AG04449 (cell line): ENCODE measurements around the gene MBNL3.
"Not testable (repeated sequence)": the region's sequence is repeated elsewhere in the genome, so short reads cannot be mapped to it uniquely, and the experiment has no call there.

Source experiments
- CTCF ChIA-PET: fragments of 350-600 bp; formaldehyde crosslinking; extraction: SDS; loops from one replicate; lab custom pipeline; 2021; ENCODE audit warnings: antibody characterized with exemption; lab: Yijun Ruan, JAX
- POLR2A ChIA-PET: fragments of 400-600, 350-600 bp; formaldehyde crosslinking; extraction: SDS; loops from one replicate; lab custom pipeline; 2020; ENCODE audit warnings: antibody characterized with exemption, inconsistent platforms; lab: Yijun Ruan, JAX
- DNase-seq: peaks from one replicate; pipeline ENCODE4 v3.0.0-alpha.2; 2010; ENCODE audit warnings: low read depth, low spot score
- H3K4me3 ChIP-seq: 2 replicates; pipeline ENCODE4 v1.5.1; 2011; ENCODE audit warnings: low read depth, mild to moderate bottlenecking, control low read depth, low read length
- TF ChIP-seq, protein P1 (sequence below): IDR thresholded peaks from one replicate; pipeline ENCODE4 v1.5.1; 2011; ENCODE audit warnings: mild to moderate bottlenecking, moderate library complexity, low read length, control low read depth, inconsistent platforms; ENCODE audit not compliant: insufficient read depth; ENCODE audit errors: missing control alignments

Gene MBNL3

DNA sequence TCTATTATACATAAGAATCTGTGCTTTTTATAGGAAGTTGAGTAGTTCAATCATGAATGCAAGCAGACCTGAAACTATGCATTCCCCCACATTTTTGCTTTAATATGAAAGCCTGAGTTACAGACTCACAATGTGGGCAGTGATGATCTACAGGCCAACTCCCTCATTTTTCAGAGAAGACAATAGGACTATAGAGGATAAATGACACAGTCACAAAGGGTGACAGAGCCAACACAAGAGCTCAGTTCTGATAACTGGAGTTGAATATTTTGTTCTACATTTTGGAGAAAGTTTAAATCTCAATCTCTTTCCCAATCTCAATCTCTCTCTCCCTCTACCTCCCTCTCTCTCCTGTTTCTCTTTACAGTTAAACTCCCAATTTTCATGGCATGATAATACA is 27.0 kb downstream of the MBNL3 start:
- ChIA-PET POLR2A (no interaction called here), CTCF (no interaction called here)
- no peak for DNase-seq
- TF ChIP-seq, protein P1, sequence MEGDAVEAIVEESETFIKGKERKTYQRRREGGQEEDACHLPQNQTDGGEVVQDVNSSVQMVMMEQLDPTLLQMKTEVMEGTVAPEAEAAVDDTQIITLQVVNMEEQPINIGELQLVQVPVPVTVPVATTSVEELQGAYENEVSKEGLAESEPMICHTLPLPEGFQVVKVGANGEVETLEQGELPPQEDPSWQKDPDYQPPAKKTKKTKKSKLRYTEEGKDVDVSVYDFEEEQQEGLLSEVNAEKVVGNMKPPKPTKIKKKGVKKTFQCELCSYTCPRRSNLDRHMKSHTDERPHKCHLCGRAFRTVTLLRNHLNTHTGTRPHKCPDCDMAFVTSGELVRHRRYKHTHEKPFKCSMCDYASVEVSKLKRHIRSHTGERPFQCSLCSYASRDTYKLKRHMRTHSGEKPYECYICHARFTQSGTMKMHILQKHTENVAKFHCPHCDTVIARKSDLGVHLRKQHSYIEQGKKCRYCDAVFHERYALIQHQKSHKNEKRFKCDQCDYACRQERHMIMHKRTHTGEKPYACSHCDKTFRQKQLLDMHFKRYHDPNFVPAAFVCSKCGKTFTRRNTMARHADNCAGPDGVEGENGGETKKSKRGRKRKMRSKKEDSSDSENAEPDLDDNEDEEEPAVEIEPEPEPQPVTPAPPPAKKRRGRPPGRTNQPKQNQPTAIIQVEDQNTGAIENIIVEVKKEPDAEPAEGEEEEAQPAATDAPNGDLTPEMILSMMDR, result no peak
- no peak overlapping the region for H3K4me3 ChIP-seq

DNA sequence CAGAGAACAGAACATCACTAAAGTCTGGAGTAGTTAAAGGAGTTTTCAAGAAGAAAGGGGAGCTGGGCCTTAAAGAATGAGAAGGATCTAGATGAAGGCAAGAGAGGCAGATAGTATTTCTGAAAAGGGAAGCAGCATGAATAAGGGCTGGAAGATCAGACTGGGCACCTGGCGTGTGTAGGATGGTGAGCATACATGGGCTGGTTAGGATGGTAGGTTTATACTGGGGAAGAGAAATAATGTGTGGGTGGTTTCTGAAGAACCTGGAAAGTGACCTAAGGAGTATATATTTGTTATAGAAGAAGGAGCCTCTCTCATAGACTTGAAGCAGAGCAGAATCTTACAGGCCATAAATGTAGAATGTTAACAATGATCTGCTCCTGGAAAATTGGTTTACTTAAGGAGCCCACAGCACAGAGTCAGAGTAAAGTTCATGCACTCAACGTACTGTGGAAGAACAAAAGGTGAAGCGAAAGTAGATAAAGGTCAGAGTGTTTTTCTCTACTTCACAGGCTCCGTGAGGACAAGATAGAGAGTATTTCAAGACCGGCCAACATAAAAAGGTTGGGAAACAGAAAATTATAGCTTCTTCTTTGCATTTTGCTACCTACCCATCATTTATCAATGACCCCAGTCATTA is 35.8 kb downstream of the MBNL3 start:
- H3K4me3 ChIP-seq, result no peak overlapping the region
- TF ChIP-seq, protein P1, result no peak
- CTCF ChIA-PET, result no interaction called here
- POLR2A ChIA-PET, result no interaction called here
- DNase-seq, result no peak

DNA sequence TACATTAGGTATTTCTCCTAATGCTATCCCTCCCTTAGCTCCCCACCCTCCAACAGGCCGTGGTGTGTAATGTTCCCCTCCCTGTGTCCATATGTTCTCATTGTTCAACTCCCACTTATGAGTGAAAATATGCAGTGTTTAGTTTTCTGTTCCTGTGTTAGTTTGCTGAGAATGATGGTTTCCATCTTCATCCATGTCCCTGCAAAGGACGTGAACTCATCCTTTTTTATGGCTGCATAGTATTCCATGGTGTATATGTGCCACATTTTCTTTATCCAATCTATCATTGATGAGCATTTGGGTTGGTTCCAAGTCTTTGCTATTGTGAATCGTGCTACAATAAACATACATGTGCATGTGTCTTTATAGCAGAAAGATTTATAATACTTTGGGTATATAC is 42.9 kb downstream of the MBNL3 start:
- POLR2A ChIA-PET, DNase-seq, H3K4me3 ChIP-seq, CTCF ChIA-PET: not testable (repeated sequence)

DNA sequence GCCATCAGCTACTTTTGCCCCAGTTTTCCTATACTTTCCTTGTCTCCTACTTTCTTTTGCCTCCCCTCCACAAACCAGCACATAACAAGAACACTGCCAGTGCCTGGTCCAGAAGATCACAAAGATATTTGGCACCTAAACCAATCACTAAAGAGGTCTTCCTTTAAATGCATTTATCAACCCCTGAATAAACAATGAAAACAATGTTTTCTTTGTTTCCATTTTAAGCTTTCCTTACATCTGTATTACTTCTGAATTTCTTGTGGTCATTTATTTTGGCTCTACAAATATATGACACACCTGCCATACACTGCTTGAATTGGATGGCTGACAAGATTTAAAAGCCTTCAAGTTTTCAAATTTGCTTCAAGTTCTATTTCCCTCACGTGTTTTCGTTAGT is 43.9 kb downstream of the MBNL3 start:
- TF ChIP-seq, protein P1, result no peak
- ChIA-PET CTCF (no interaction called here), POLR2A (no interaction called here)
- no peak for DNase-seq
- H3K4me3 ChIP-seq, result no peak overlapping the region

DNA sequence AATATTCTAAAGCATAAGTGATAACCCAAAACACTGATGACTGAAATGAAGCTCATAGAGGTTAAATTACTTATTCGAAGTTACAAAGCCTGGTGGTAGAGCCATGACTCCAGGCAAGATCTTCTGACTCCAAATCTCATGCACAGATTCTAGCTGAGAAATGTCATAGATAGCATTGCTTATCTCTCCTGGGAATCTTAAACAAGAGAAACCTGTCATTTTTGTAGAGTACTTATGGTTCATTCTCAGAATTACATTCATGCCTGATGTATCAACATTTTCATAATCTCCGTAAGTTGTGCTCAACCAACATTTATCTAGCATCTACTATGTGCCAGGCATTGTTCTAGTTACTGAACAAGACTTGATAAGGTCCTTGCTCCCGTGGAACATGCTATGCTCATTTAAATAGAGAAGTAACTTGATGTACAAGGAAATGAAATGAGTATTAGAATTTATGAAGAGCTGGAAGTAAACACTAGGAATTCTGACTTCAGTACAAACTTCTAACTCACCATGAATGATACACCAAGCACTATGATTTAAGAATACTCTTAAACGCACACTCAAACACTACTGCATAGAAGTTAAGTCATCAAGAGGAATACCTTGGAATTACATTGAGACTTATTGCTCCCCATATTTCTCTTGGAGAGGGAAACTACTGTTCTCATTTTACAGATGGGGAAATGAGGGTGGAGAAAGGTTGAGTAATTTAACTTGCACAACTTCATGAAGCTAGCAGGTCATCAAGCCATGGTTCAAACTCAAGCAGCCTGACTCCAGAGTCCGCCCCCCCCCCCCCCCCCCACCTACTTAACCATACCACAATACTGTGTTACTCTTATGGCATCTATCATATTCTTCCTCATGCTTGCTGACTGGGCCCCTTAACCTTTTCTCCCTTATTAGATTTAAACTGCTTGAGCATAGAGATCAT is 45.4 kb downstream of the MBNL3 start:
- POLR2A ChIA-PET, result no interaction called here
- DNase-seq, result no peak
- no peak overlapping the region for H3K4me3 ChIP-seq
- CTCF ChIA-PET, result no interaction called here
- TF ChIP-seq, protein P1, result no peak

DNA sequence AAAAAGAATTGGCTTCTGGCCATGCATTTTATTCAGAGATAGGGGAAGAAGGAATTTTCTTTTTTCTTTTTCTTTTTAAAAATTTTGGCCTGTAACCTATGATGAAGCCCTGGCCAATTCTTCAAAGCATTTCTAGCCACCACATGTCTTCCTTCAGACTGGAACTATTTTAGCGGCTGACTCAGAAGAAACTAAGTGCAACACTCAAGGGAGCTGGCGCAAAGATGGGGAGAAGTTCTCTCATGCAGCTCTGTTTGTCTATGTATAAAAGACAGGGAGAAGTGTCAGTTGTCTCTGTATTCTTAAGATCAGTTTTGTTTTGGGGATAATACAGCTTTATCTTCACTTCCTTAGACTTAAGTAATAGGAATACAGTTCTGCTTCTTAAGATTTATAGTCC is 46.1 kb downstream of the MBNL3 start:
- CTCF ChIA-PET, result no interaction called here
- TF ChIP-seq, protein P1, result no peak
- DNase-seq, result no peak
- POLR2A ChIA-PET, result no interaction called here
- H3K4me3 ChIP-seq, result no peak overlapping the region

DNA sequence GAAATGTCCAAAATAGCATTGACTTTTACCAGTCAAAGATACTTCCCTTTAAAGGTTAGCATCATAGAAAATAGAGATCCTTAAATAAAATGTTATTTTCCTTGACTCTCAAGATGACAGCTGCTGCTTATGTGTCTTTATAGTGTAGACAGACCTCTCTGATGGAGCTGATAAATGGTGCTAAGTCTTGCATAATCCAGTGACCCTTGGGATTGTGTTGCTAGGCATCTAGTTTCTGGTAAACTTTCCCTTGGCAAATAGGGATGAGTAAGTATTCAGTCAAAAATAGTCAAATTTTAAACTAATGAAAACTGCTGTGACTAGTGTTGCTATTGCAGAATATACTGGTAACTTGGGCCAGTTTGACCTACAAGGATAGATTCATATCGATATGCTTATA is 53.6 kb downstream of the MBNL3 start:
- no peak for DNase-seq
- CTCF ChIA-PET, result no interaction called here
- TF ChIP-seq, protein P1, result no peak
- POLR2A ChIA-PET, result no interaction called here
- H3K4me3 ChIP-seq, result no peak overlapping the region
